Ovary (tissue), 9 donors: ENCODE results near the gene MAGI1. TPM values are rescaled to one million over a fixed set of nuclear protein-coding genes. Genes with fewer than 3 reads are reported as not detected.

Source experiments
- DNase-seq, 5 donors: peaks; one replicate each; pipeline ENCODE4 v3.0.0-alpha.2; 2019 to 2020
- H3K27ac ChIP-seq, 2 donors: fragments of 200-600 bp; one replicate each; pipeline versions ENCODE4 v1.5.1 to v1.8.0; 2019 to 2022
- H3K27me3 ChIP-seq: fragments of 200-600 bp; one replicate; pipeline ENCODE4 v1.8.0; 2022
- H3K36me3 ChIP-seq: fragments of 200-600 bp; sonication (generic); one replicate; pipeline ENCODE4 v1.5.1; 2019
- H3K4me1 ChIP-seq: one replicate; pipeline ENCODE4 v1.8.1; 2013; ENCODE audit warnings: mild to moderate bottlenecking, moderate library complexity; ENCODE audit not compliant: insufficient read depth
- H3K4me3 ChIP-seq: fragments of 200-600 bp; sonication (generic); one replicate; pipeline ENCODE4 v1.5.1; 2017
- H3K9me3 ChIP-seq, 2 donors: fragments of 200-600 bp in 1 of 2; sonication (generic) in 1 of 2; one replicate each; pipeline versions ENCODE4 v1.5.1 to v1.8.1; 2013 to 2019; ENCODE audit warnings: mild to moderate bottlenecking in 1 of 2, moderate library complexity in 1 of 2
- EP300 ChIP-seq: sonication (generic); formaldehyde crosslinking; IDR thresholded peaks from one replicate; pipeline ENCODE4 v1.6.1; 2017; ENCODE audit warnings: antibody characterized with exemption
- POLR2A ChIP-seq: fragments of 450-650 bp; IDR thresholded peaks from one replicate; pipeline ENCODE4 v1.6.1; 2017; ENCODE audit warnings: antibody characterized with exemption, mild to moderate bottlenecking, moderate library complexity
- WGBS, 3 donors: extraction: QIAGEN DNeasy Blood & Tissue Kit in 1 of 3; methylation state at CpG; one replicate each; pipeline versions ENCODE4 v1.1.5 to v1.1.7; 2013 to 2017; 5-methylcytosine and 5-hydroxymethylcytosine counted together
- intact Hi-C, 4 donors: fragments of 100-400 bp; cut with DNase I; formaldehyde crosslinking; loops; one replicate each; pipeline versions ENCODE4 v1.11.0 to v1.15.1; 2022 to 2023
- polyA plus RNA-seq, 2 donors: library from polyadenylated mRNA; stranded (reverse); fragments of 200-250 nt in 1 of 2; fragments of 350-450 nt in 1 of 2; fragmentation: Illumina TruSeq in 1 of 2; extraction: RNeasy Lipid Tissue Mini Kit (QIAGEN cat#74804) in 1 of 2; gene quantifications; one replicate each; pipeline ENCODE4 v1.2.3, GENCODE V29; 2013 to 2014
- total RNA-seq, 7 donors: library from RNA; depleted of rRNA in 2 of 7; stranded (reverse); fragments of >200 nt in 2 of 7; fragmentation: NEBNext Ultra II Directional in 3 of 7; extraction: Animal tissue kit (Norgen Biotek cat#: 25700) in 3 of 7; gene quantifications; one replicate each; pipeline versions ENCODE4 v1.1.0 to v1.2.4, GENCODE V29; 2016 to 2023
- TF ChIP-seq, protein P1 (sequence below), 3 donors: fragments of 450-650 bp in 2 of 3; fragments of 200-600 bp in 1 of 3; IDR thresholded peaks; one replicate each; pipeline versions ENCODE4 v1.5.1 to v1.8.0; 2016 to 2022; ENCODE audit warnings: antibody characterized with exemption in 3 of 3, mild to moderate bottlenecking in 1 of 3
- donor health status: DM: no; HTN: no; CAD: no; lungs with moderate emphysema.
- donor health status: DM: no; HTN: no; CAD: no.
- donor health status: Bipolar disorder and iron deficiency.
- donor health status: DM: yes; HTN: yes; CAD: no.
- donor health status: DM: no; HTN: no; CAD: no.
- donor health status: DM: yes; HTN: yes; CAD: no.

The MAGI1 gene
- total and polyA plus RNA-seq, 9 donors, result 5.5 to 35.7 (median 8.7) TPM

DNA sequence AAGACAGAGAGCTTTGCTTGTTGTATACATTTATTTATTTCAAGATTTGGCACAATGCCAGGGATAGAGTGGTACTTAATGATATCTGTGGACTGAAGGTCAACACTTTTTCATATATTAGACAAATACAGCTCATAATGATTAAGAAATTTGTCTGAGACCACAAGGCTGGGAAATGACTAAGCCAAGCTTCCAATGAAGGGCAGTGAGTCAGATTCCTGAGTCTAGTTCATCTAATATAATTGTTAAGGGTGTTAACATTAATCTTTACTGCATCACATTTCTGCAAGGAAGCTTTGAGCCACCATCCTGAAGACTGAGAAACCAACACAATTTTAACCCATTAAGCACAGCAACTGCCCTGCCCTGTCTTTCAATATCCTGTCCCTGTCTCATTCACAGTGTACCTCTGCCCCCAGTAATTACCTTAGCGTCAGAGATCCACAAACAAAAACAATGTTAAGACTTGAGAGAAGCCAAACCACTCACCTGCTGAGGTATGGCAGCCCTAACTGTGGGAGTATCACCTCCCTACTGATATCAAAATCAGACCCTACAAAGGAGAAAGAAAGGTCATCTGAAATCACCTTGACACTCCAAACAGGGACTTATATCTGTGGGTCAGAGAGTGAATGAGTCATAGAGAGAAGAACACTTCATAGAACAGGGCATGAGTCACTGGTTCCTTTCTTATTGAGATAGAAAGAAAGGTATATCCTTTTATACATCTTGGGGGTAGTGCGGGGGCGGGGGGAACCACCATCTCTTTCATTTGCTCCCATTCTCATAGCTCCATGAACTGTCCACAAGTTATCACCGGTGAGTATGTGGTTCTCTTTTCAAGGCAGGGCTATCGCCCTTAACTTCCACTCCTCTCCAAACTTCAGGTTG is 74.7 kb downstream of the MAGI1 start:
- no peak for DNase-seq
- Histone ChIP-seq H3K36me3 (no peaks in the 10 kb centered on the region), H3K4me1 (peaks cover 4% of the 10 kb centered on the region), H3K27me3 (no peaks in the 10 kb centered on the region), H3K27ac (no peak overlapping the region), H3K4me3 (no peak overlapping the region), H3K9me3 (no peaks in the 10 kb centered on the region)
- intact Hi-C loops, result no loop called here
- TF ChIP-seq, protein P1, sequence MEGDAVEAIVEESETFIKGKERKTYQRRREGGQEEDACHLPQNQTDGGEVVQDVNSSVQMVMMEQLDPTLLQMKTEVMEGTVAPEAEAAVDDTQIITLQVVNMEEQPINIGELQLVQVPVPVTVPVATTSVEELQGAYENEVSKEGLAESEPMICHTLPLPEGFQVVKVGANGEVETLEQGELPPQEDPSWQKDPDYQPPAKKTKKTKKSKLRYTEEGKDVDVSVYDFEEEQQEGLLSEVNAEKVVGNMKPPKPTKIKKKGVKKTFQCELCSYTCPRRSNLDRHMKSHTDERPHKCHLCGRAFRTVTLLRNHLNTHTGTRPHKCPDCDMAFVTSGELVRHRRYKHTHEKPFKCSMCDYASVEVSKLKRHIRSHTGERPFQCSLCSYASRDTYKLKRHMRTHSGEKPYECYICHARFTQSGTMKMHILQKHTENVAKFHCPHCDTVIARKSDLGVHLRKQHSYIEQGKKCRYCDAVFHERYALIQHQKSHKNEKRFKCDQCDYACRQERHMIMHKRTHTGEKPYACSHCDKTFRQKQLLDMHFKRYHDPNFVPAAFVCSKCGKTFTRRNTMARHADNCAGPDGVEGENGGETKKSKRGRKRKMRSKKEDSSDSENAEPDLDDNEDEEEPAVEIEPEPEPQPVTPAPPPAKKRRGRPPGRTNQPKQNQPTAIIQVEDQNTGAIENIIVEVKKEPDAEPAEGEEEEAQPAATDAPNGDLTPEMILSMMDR (IDR thresholded peaks at IDR 0.05), result no peak
- no peak for TF ChIP-seq EP300
- no peak for TF ChIP-seq POLR2A
- WGBS, 3 donors, result 88 to 93% (median 92%) methylated on average over 5 of the region's 5 CpGs

DNA sequence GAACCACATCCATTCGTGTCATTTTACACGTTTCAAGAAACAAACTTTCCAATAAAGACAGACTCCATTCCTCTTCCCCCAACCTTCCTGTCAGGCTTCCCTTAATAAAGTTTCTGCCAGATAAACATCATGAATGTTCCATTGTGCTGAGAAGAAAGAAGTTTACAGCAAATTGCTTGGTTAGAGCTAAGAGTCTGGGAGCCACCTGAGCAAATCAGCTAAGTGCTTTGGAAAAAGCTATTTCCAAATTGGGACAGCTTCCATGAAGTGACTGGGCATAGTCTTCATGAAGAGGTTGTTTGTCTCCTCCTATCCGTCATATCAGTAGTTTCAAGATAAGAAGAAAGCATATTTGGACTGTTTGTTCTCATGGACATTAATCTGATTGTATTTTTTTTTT is 77.0 kb downstream of the MAGI1 start:
- H3K36me3 ChIP-seq, result no peaks in the 10 kb centered on the region
- DNase-seq, result no peak
- TF ChIP-seq EP300, result no peak
- no peak for TF ChIP-seq POLR2A
- TF ChIP-seq, protein P1 (IDR thresholded peaks at IDR 0.05), result no peak
- H3K27ac ChIP-seq, result no peak overlapping the region
- no peaks in the 10 kb centered on the region for H3K9me3 ChIP-seq
- H3K4me3 ChIP-seq, result no peak overlapping the region
- H3K27me3 ChIP-seq, result no peaks in the 10 kb centered on the region
- peaks cover 4% of the 10 kb centered on the region for H3K4me1 ChIP-seq
- intact Hi-C loops, result no loop called here
- WGBS, 3 donors, result 64 to 71% (median 68%) methylated on average over 3 of the region's 3 CpGs

DNA sequence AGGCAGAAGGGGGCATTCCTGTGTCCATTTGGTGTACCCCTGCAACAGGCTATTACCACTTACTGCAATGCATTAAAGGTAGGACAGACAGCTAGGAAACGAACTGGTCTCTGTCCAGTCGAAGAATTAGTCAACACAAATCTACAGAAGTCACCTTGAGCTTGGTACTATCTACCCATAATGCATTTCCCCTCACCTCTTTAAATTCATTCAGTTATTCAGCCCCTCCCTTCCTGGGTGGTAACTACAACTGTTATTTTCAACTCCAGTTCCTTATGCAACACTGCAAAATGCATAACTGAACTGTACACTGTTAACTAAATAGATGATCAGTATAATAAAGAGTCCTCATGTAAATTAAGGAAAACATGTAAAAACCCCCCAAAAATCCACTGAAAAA is 77.6 kb downstream of the MAGI1 start:
- H3K27me3 ChIP-seq, result no peaks in the 10 kb centered on the region
- no peak overlapping the region for H3K4me3 ChIP-seq
- TF ChIP-seq POLR2A, result no peak
- TF ChIP-seq, protein P1 (IDR thresholded peaks at IDR 0.05), result no peak
- TF ChIP-seq EP300, result no peak
- intact Hi-C loops, result no loop called here
- H3K9me3 ChIP-seq, result no peaks in the 10 kb centered on the region
- no peaks in the 10 kb centered on the region for H3K36me3 ChIP-seq
- H3K27ac ChIP-seq, result no peak overlapping the region
- 89 to 95% (median 95%) methylated on average over 2 of the region's 2 CpGs for WGBS, 3 donors
- H3K4me1 ChIP-seq, result peaks cover 4% of the 10 kb centered on the region
- DNase-seq, result no peak

DNA sequence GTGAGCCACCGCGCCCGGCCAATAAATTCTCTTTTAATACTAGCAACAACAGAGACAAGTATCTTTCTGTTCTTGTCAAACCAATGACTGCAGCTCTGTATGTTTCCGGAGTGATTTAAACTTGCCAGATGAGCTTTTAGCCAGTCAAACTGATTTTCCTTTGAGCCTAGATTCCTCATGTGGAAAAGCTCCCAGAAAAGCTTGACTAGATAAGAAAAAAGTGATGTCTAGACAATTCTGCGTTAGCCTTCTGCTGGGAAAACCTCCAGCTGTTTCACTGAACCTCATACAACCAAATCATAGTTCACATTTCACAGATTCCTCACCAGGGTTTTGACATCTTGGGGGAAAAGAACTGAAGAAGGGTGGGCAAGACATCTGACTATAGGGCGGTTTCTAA is 78.6 kb downstream of the MAGI1 start:
- TF ChIP-seq POLR2A (no peak), EP300 (no peak)
- TF ChIP-seq, protein P1 (IDR thresholded peaks at IDR 0.05), result no peak
- WGBS, 3 donors, result 12 to 20% (median 19%) methylated on average over 6 of the region's 6 CpGs

More for the DNA sequence above, 78.6 kb downstream of the MAGI1 start:
- intact Hi-C loops, result no loop called here
- H3K9me3 ChIP-seq, result no peaks in the 10 kb centered on the region
- no peak overlapping the region for H3K27ac ChIP-seq
- no peaks in the 10 kb centered on the region for H3K36me3 ChIP-seq
- no peak overlapping the region for H3K4me3 ChIP-seq
- peaks cover 6% of the 10 kb centered on the region for H3K4me1 ChIP-seq
- DNase-seq, result no peak
- no peaks in the 10 kb centered on the region for H3K27me3 ChIP-seq
